Measurements from ENCODE around the gene HAPLN1.

Gene HAPLN1

GRCh38 chr5:83718936-83719495 lies 1.6 kb downstream of the HAPLN1 start:
- DNase-seq (ENCODE audit: extremely low read depth in 1 of 2, low read depth in 1 of 2), result no peak

- DNase-seq (ENCODE audit: extremely low read depth in 1 of 2, low read depth in 1 of 2), result no peak
Measured at GRCh38 chr5:83718195-83718825, 2.3 kb downstream of the HAPLN1 start.

- no peak for DNase-seq (ENCODE audit: extremely low read depth in 1 of 2, low read depth in 1 of 2)
Measured at GRCh38 chr5:83715236-83716065, 5.2 kb downstream of the HAPLN1 start.

- DNase-seq (ENCODE audit: extremely low read depth in 1 of 2, low read depth in 1 of 2), result no peak
Measured at GRCh38 chr5:83714810-83715209, 5.8 kb downstream of the HAPLN1 start.

GRCh38 chr5:83711982-83712601 lies 8.6 kb downstream of the HAPLN1 start:
- no peak for DNase-seq (ENCODE audit: extremely low read depth in 1 of 2, low read depth in 1 of 2)

GRCh38 chr5:83709973-83710372 lies 10.7 kb downstream of the HAPLN1 start:
- no peak for DNase-seq (ENCODE audit: extremely low read depth in 1 of 2, low read depth in 1 of 2)

GRCh38 chr5:83708170-83708569 lies 12.5 kb downstream of the HAPLN1 start:
- DNase-seq (ENCODE audit: extremely low read depth in 1 of 2, low read depth in 1 of 2), result no peak

GRCh38 chr5:83703059-83703458 lies 17.6 kb downstream of the HAPLN1 start:
- no peak for DNase-seq (ENCODE audit: extremely low read depth in 1 of 2, low read depth in 1 of 2)

GRCh38 chr5:83701886-83702285 lies 18.8 kb downstream of the HAPLN1 start:
- no peak for DNase-seq (ENCODE audit: extremely low read depth in 1 of 2, low read depth in 1 of 2)

- DNase-seq (ENCODE audit: extremely low read depth in 1 of 2, low read depth in 1 of 2), result no peak
Measured at GRCh38 chr5:83689881-83690280, 30.8 kb downstream of the HAPLN1 start.

- DNase-seq (ENCODE audit: extremely low read depth in 1 of 2, low read depth in 1 of 2), result no peak
Measured at GRCh38 chr5:83688281-83688680, 32.4 kb downstream of the HAPLN1 start.

- no peak for DNase-seq (ENCODE audit: extremely low read depth in 1 of 2, low read depth in 1 of 2)
Measured at GRCh38 chr5:83687124-83687619, 33.5 kb downstream of the HAPLN1 start.

GRCh38 chr5:83686251-83686650 lies 34.4 kb downstream of the HAPLN1 start:
- DNase-seq (ENCODE audit: extremely low read depth in 1 of 2, low read depth in 1 of 2), result no peak

GRCh38 chr5:83683836-83684235 lies 36.8 kb downstream of the HAPLN1 start:
- DNase-seq (ENCODE audit: extremely low read depth in 1 of 2, low read depth in 1 of 2), result no peak

GRCh38 chr5:83672646-83673045 lies 48.0 kb downstream of the HAPLN1 start:
- no peak for DNase-seq (ENCODE audit: extremely low read depth in 1 of 2, low read depth in 1 of 2)

GRCh38 chr5:83672158-83672557 lies 48.5 kb downstream of the HAPLN1 start:
- no peak for DNase-seq (ENCODE audit: extremely low read depth in 1 of 2, low read depth in 1 of 2)

GRCh38 chr5:83665631-83666030 lies 55.0 kb downstream of the HAPLN1 start:
- no peak for DNase-seq (ENCODE audit: extremely low read depth in 1 of 2, low read depth in 1 of 2)

- DNase-seq (ENCODE audit: extremely low read depth in 1 of 2, low read depth in 1 of 2), result no peak
Measured at GRCh38 chr5:83662558-83662957, 58.1 kb downstream of the HAPLN1 start.

- no peak for DNase-seq (ENCODE audit: extremely low read depth in 1 of 2, low read depth in 1 of 2)
Measured at GRCh38 chr5:83657807-83658525, 62.7 kb downstream of the HAPLN1 start.

GRCh38 chr5:83654427-83654994 lies 66.1 kb downstream of the HAPLN1 start:
- no peak for DNase-seq (ENCODE audit: extremely low read depth in 1 of 2, low read depth in 1 of 2)
